Fibroblast of gingiva (primary cell): Measurements from ENCODE around the gene MEGF11.
"Not testable (repeated sequence)": the region's sequence is repeated elsewhere in the genome, so short reads cannot be mapped to it uniquely, and the experiment has no call there.

Source experiments
- DNase-seq: peaks from one replicate; pipeline ENCODE4 v3.0.0-alpha.2; 2011; ENCODE audit warnings: low read depth

MEGF11 gene

GRCh38 chr15:66027268-66027805, 226.2 kb downstream of the MEGF11 start:
- DNase-seq, result no peak

- DNase-seq, result no peak
Measured at GRCh38 chr15:66025972-66026371, 227.6 kb downstream of the MEGF11 start.

DNA sequence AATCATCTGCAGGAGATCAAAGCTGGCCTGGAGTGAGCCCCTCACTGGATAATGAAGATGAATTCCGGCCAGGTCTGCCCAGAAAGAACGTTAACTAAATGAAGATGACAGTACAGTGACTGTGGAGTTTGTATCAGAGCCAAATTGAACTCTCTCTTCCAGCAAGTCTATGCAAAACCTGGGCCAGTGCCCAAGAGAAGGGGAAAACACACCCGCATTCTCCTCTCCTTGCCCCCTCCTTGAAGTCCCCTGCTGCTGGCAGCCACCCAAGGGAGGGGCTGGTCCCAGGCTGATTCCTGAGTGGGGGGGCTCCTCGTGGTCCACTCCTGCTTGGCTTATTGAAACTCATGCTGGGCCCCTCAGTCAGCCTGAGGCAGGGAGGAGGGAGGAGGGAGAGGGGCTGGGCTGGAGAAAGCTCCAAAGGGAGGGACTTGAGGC, 228.5 kb downstream of the MEGF11 start:
- DNase-seq, result no peak

DNA sequence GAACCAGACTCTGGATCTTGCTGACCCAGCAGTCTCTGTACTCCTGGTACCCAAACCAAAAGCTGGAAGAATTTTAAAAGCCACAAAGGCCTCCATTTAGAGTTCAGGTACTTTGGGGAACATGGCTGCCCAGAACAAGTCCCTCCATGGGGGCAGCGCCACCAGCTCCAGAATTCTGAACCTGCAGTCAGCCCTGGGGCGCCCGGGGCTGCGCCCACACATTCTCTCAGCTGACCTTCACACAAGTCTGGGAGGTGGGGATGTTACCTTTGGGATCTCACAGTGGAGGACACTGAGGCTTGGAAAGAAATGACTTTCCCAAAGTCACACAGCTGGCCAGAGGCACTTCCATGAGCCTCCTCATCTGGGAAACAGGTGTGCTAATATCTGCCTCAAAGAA, 229.4 kb downstream of the MEGF11 start:
- DNase-seq, result no peak

DNA sequence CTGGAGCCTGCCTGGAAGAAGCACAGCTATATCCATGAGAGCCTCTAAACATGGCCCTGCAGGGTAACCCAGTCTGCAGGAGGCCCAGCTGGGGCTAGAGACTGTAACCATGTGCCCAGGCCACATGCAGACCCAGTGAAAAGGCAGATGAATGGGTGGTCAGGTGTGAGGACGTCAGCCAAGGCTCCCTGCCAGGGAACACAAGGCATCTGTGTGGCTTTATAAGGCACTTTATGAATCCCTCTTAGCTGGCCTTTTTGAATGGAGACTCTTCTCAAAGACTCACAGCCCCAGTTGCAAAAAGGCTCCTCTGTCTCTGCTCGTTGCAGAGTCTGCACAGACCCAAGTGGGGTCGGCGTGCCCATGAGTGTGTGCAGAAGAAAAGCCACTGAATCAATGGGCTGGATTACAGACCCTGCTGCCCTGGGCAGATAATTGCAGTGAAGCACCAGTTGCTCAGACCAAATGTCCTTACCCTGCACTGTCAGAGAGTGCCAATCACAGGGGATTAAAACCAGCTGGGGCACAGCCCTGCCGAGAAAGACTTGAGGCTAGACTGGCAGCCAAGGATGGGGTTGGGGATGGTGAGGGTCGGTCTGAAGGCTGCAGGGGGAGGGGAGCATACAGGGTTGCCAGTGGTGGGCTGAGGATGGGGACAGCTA, 230.1 kb downstream of the MEGF11 start:
- no peak for DNase-seq

GRCh38 chr15:66022163-66022525, 231.4 kb downstream of the MEGF11 start:
- no peak for DNase-seq

- no peak for DNase-seq
Measured at GRCh38 chr15:66021496-66022162, 231.9 kb downstream of the MEGF11 start.

- no peak for DNase-seq
Measured at GRCh38 chr15:66019826-66020398, 233.6 kb downstream of the MEGF11 start.

DNA sequence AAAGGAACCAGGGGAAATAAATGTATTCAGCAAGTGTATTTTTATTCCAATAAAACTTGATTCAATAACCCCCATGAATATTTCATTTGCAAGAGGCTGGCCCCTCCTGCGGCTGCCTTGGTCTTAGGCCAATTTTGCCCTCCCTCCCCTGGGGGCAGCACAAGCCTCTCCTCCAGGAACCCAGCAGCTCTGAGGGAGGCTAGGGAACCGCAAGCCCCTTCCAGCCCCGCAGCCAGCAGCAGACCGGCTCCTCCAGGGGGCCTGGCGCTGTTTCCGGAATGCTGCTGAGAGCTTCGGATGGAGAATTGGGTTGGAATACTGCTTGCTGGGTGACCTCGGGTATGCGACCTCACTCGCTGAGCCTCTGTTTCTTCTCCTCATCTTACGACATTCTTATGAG, 234.2 kb downstream of the MEGF11 start:
- DNase-seq, result no peak

DNA sequence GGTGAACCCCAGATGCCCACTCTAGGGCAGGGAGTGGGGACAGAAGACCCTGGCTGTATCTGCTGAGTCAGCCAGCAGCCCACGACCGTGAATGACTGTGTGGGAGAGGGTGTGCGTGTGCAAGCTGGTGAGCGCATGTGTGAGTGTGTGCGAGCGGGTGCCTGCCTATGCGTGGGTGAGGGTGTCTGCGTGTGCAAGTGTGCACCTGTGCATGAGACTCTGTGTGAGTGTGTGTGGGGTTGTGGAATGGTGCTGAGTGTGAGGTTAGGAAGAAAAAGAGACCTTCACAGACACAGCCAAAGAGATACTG, 235.1 kb downstream of the MEGF11 start:
- no peak for DNase-seq

GRCh38 chr15:66017792-66018487, 235.6 kb downstream of the MEGF11 start:
- DNase-seq, result no peak

GRCh38 chr15:66017000-66017399, 236.6 kb downstream of the MEGF11 start:
- no peak for DNase-seq

DNA sequence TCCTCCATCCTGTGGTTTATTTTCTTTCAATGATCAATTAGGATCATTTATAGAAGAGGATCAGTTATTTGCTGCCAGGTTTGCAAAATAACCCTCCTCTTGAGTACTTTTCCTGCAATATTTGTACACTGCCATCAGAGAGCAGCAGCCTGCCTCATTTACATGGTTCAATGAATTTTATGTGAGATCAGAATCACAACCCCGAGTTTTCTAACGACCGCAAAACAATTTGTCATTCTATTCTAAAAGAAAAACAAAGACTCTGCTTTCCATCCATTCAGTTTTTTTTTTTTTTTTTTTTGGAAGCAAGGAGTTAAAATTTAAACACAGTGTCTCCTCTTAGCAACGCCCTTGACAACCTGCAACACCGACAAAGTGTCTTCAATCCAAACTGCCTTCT, 237.4 kb downstream of the MEGF11 start:
- DNase-seq, result no peak

DNA sequence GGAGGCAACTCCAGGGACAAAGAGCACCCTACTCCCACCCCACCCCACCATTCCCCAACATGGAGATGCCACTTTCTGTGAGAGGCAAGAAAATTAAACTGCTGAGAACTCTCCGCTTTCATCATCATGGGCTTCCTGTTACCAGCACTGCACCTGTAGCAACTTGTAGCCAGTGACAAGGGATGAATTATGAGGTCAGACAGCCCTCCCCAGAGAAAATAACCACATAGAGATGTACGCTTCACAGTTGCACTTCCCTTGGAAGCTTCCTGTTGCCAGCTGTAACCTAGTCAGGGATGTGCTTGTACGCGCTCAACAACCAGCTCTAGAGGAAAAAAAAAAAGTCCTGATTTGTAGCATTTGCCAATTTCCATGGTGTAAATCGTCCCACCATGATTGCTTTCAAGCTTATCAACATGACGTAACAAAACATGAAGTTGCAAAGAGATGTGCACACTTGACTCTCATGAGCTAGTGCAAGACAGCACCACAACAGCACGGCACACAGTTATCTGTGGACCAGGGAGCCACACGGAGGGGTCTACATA, 238.8 kb downstream of the MEGF11 start:
- no peak for DNase-seq

DNA sequence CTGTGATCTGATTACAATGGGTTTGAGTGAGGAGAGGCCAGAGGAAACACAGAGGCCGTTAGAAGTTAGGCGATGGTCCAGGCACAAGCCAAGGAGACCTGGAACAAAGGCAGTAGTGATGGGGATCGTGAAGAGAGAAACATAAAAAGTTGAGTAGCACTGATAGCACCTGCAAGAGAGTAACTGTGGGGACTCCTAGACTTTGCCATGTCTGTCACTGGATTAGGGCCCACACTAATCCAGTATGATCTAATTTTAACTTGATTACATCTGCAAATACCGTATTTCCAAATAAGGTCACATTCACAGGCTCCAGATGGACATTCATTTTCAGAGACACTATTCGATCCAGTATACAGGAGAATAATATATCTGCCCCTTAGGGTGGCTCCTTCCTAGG, 239.5 kb downstream of the MEGF11 start:
- DNase-seq, result no peak

GRCh38 chr15:66008940-66009562, 244.5 kb downstream of the MEGF11 start:
- DNase-seq, result no peak

DNA sequence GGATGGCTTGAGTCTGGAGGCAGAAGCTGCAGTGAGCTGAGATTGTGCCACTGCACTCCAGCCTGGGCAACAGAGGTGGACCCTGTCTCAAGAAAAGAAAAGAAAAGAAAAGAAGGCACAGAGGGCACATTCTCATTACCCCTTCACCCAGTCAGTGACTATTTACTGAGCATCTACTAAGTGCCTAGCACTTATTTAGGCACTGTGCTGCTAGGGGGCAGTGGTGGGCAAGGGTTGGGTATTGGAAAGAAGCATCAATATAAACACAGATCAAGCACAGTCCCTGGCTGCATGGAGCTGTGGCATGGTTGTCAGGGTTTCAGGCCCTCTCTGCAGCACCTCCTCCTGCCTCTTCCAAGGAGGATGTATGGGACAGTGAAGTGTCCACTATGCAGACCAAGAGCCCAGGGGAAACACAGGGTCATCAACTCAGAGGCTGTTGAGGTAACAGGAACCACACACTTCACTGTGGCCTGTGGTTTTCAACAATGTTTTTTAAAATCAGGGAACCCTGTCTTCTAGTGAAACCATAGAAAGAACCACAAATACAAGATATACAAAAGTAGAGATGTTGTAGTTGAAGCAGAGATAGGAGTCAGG, 245.8 kb downstream of the MEGF11 start:
- DNase-seq, result no peak

DNA sequence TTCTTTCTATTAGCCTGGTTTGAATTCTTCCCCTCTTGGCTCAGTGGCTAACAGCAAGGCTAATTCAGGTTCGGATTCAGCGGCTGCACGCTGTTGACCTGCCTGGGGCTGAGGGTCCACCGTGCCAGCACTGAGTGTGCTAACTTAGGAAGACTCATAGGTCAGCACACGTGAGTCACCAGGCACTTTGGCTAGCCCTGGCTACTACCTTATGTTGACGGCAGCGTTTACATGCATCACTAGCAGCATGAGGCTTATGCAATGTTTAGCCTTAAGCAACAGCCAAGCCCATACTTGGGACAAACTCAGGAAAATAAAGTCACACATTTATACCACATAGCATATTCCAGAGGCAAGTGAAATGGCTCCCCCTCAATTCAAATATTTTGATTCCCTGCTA, 246.6 kb downstream of the MEGF11 start:
- DNase-seq, result peak; percentile 48

DNA sequence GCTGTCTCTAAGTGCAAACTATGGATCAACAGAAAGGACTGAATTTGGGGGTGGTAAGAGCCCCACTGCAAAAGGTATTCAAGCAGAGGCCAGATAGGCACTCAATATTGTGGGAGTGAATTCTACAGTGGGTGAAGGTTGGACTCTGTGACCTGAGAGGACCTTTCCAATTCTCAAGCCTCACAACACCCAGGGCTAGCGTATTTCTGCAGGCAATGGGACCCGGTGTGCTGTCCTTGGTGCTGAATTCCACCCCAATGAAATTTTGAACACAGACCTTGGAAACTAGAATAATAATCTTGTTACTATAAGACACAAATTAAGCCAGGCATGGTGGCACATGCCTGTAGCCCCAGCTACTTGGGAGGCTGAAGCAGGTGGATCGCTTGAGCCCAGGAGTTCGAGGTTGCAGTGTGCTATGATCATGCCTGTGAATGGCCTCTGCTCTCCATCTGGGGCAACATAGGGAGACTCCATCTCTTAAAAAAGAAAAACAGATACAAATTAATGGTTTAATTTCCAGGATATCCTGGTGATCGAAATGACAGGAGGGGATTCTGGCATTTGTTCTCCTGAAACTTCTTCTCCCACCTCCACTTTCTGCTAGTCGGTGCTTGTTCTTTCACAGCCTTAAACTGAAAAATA, 248.8 kb downstream of the MEGF11 start:
- DNase-seq, result no peak

DNA sequence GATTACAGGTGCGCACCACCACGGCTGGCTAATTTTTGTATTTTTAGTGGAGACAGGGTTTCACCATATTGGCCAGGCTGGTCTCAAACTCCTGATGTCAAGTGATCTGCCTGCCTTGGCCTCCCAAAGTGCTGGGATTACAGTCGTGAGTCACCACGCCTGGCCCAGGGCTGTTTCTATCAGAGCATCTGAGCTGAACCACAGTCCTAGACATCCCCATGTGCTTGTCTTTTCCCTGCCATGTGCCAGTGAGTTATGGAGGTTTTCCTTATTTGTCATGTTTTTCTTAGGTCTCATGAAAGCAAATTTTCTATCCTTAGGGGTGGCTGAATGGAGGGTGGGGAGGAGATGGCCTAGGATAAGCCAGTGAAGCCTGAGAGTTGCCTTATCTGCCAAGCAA, 250.4 kb downstream of the MEGF11 start:
- not testable (repeated sequence) for DNase-seq

- DNase-seq, result no peak
Measured at GRCh38 chr15:66001717-66002426, 251.7 kb downstream of the MEGF11 start.
